PC-9 (cell line): Measurements from ENCODE around the gene MAPK12.

Experiments
- CTCF ChIP-seq: fragments of 200-600 bp; sonication (generic); conservative IDR thresholded peaks from 2 replicates; pipeline ENCODE4 v1.6.1; 2017; ENCODE audit warnings: mixed run types, antibody characterized with exemption, mild to moderate bottlenecking, moderate library complexity
- EZH2 ChIP-seq: fragments of 200-600 bp; sonication (generic); IDR thresholded peaks from 2 replicates; pipeline ENCODE4 v1.8.0; 2017; ENCODE audit warnings: antibody characterized with exemption, low read depth

GRCh38 chr22:50306753-50307749, 45.6 kb upstream of the MAPK12 start, which contains the start of gene PLXNB2:
- TF ChIP-seq CTCF (no peak), EZH2 (no peak)
